Loucy (cell line): ENCODE data around the gene COL12A1.

Experiments used
- CTCF ChIP-seq: fragments of 200-600 bp; sonication (generic); conservative IDR thresholded peaks from 2 replicates; pipeline ENCODE4 v1.5.1; 2014; ENCODE audit warnings: mild to moderate bottlenecking, antibody characterized with exemption, low read length
- EZH2phosphoT487 ChIP-seq: fragments of 200-600 bp; IDR thresholded peaks from 2 replicates; pipeline ENCODE4 v1.6.1; 2018; ENCODE audit warnings: antibody characterized with exemption, mild to moderate bottlenecking, moderate library complexity, borderline replicate concordance

- TF ChIP-seq CTCF (no peak), EZH2phosphoT487 (no peak)
Measured at GRCh38 chr6:75145211-75145610, 60.6 kb downstream of the COL12A1 start.
